Fibroblast of the aortic adventitia (primary cell): ENCODE data around the gene CYS1. TPM values are rescaled to one million over a fixed set of nuclear protein-coding genes. Genes with fewer than 3 reads are reported as not detected.
"Not testable (repeated sequence)": the region's sequence is repeated elsewhere in the genome, so short reads cannot be mapped to it uniquely, and the experiment has no call there.

Experiments
- DNase-seq: peaks from one replicate; pipeline ENCODE4 v3.0.0-alpha.2; 2010; ENCODE audit warnings: low read depth
- H3K4me3 ChIP-seq: 2 replicates; pipeline ENCODE4 v1.5.1; 2011; ENCODE audit warnings: low read depth, mild to moderate bottlenecking, control low read depth, low read length, moderate library complexity
- CTCF ChIP-seq: IDR thresholded peaks from 2 replicates; pipeline ENCODE4 v1.5.1; 2011; ENCODE audit warnings: mild to moderate bottlenecking, low read length, control low read depth, inconsistent platforms; ENCODE audit not compliant: insufficient read depth
- total RNA-seq: library from RNA; depleted of rRNA; stranded (reverse); fragments of >200 nt; gene quantifications from 2 replicates; pipeline ENCODE4 v1.2.3, GENCODE V29; 2012; ENCODE audit warnings: low replicate concordance

CYS1 gene
- total RNA-seq, 1 donor = 3.2 TPM

GRCh38 chr2:10017313-10017941, 62.8 kb downstream of the CYS1 start:
- TF ChIP-seq CTCF = no peak
- DNase-seq = no peak

GRCh38 chr2:10016802-10017258, 63.4 kb downstream of the CYS1 start:
- TF ChIP-seq CTCF = no peak
- no peak for DNase-seq
- no peak overlapping the region for H3K4me3 ChIP-seq

More at GRCh38 chr2:10017313-10017941, 62.8 kb downstream of the CYS1 start:
- no peak overlapping the region for H3K4me3 ChIP-seq

- no peak for DNase-seq
- TF ChIP-seq CTCF = no peak
- no peak overlapping the region for H3K4me3 ChIP-seq
Measured at GRCh38 chr2:10016001-10016801, 64.0 kb downstream of the CYS1 start.

- not testable (repeated sequence) for DNase-seq, H3K4me3 ChIP-seq
Measured at GRCh38 chr2:10015376-10015989, 64.7 kb downstream of the CYS1 start.

GRCh38 chr2:10014418-10015190, 65.6 kb downstream of the CYS1 start:
- no peak for DNase-seq
- H3K4me3 ChIP-seq = no peak overlapping the region
- no peak for TF ChIP-seq CTCF

GRCh38 chr2:10013651-10014417, 66.4 kb downstream of the CYS1 start:
- not testable (repeated sequence) for H3K4me3 ChIP-seq

GRCh38 chr2:10012963-10013461, 67.2 kb downstream of the CYS1 start:
- no peak for TF ChIP-seq CTCF
- no peak for DNase-seq
- H3K4me3 ChIP-seq = no peak overlapping the region

More at GRCh38 chr2:10013651-10014417, 66.4 kb downstream of the CYS1 start:
- not testable (repeated sequence) for DNase-seq

- not testable (repeated sequence) for H3K4me3 ChIP-seq, DNase-seq
Measured at GRCh38 chr2:10012366-10012962, 67.7 kb downstream of the CYS1 start.

GRCh38 chr2:10011606-10012325, 68.4 kb downstream of the CYS1 start:
- not testable (repeated sequence) for DNase-seq, H3K4me3 ChIP-seq
